SK-N-SH (cell line): ENCODE data around the gene PARN.

ENCODE experiments used
- CTCF ChIP-seq: fragments of 200-600 bp; sonication (generic); IDR thresholded peaks from 2 replicates; pipeline ENCODE4 v1.6.1; 2017; ENCODE audit warnings: antibody characterized with exemption, mild to moderate bottlenecking, moderate library complexity
- FOXJ3 ChIP-seq: sonication (generic); formaldehyde crosslinking; IDR thresholded peaks from 2 replicates; pipeline ENCODE4 v1.5.1; 2020; ENCODE audit warnings: mild to moderate bottlenecking, missing genetic modification reagents
- FOXM1 ChIP-seq: IDR thresholded peaks from 2 replicates; pipeline ENCODE4 v1.4.0; 2012; ENCODE audit warnings: low read depth, mild to moderate bottlenecking
- JUND ChIP-seq: IDR thresholded peaks from 2 replicates; pipeline ENCODE4 v1.4.0; 2012
- POLR2AphosphoS5 ChIP-seq: IDR thresholded peaks from 2 replicates; pipeline ENCODE4 v1.6.1; 2012; ENCODE audit warnings: low read depth, low read length
- RAD21 ChIP-seq: IDR thresholded peaks from 2 replicates; pipeline ENCODE4 v1.6.1; 2012; ENCODE audit warnings: mild to moderate bottlenecking, low read length
- TCF12 ChIP-seq: IDR thresholded peaks from 2 replicates; pipeline ENCODE4 v1.4.0; 2012
- TF ChIP-seq, protein P1 (sequence below): IDR thresholded peaks from 2 replicates; pipeline ENCODE4; 2012
- TF ChIP-seq, protein P2 (sequence below): IDR thresholded peaks from 2 replicates; pipeline ENCODE4 v1.4.0; 2012; ENCODE audit warnings: low read depth

DNA sequence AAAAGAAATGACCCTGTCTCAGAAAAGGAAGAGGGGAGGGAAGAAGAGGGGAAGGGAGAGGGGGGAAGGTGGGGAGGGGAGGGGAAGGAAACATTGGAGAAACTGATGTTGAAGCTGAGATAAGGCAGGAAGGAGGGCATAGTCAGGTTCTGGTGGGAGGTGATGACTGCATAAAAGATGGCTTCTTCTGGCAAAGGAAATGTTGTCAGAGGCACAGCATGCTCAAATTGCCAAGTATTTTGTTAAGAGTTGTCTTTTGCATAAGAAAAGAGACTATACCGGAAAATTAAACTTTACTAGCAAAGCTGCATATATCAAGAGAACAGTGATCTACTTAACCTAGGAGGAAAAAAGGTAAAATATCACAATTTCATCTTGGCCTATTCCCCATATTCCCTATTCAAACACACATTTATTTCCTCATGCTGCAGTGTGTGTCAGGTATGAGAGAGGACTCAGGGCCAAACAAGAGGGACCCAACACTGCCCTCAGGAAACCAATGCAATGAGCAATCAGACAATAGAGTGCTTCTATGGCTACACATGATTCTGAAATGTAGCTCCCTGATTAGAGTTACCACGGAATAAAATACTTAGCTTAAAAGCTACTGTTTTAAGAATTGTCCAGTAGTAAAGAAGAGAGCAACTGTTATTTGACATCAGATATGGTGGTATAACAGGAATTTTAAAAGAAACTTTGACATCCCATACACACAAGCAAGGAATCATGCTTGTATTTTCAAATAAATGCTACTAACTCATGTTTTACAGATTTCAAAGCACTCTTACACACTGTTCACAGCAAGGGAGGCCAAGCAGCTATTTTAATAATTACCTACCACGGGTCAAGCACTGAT is 80.9 kb downstream of the PARN start:
- TF ChIP-seq RAD21 (no peak), CTCF (no peak), FOXJ3 (CRISPR knock-in tag) (no peak), JUND (no peak), TCF12 (no peak), POLR2AphosphoS5 (no peak), FOXM1 (no peak)
- TF ChIP-seq, protein P1, sequence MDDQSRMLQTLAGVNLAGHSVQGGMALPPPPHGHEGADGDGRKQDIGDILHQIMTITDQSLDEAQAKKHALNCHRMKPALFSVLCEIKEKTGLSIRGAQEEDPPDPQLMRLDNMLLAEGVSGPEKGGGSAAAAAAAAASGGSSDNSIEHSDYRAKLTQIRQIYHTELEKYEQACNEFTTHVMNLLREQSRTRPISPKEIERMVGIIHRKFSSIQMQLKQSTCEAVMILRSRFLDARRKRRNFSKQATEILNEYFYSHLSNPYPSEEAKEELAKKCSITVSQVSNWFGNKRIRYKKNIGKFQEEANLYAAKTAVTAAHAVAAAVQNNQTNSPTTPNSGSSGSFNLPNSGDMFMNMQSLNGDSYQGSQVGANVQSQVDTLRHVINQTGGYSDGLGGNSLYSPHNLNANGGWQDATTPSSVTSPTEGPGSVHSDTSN, result no peak
- TF ChIP-seq, protein P2, sequence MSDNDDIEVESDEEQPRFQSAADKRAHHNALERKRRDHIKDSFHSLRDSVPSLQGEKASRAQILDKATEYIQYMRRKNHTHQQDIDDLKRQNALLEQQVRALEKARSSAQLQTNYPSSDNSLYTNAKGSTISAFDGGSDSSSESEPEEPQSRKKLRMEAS, result no peak
